ENCODE results near the gene B9D2.

DNA sequence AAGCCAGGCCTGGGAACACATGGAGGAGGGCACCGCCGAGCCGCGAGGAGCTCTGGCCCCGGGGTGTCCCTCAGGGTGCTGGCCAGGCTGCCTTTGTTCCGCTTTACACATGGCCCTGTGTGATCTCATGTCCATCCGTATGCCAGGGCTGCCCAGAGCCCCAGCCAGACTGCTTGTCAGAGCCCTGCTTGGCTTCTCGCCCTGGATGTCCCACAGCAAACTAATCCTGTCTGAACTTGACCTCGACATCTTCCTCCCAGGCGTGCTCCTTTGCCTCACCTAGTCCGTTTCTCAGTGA is 48.0 kb upstream of the B9D2 start:
- TF ChIP-seq, protein P1, sequence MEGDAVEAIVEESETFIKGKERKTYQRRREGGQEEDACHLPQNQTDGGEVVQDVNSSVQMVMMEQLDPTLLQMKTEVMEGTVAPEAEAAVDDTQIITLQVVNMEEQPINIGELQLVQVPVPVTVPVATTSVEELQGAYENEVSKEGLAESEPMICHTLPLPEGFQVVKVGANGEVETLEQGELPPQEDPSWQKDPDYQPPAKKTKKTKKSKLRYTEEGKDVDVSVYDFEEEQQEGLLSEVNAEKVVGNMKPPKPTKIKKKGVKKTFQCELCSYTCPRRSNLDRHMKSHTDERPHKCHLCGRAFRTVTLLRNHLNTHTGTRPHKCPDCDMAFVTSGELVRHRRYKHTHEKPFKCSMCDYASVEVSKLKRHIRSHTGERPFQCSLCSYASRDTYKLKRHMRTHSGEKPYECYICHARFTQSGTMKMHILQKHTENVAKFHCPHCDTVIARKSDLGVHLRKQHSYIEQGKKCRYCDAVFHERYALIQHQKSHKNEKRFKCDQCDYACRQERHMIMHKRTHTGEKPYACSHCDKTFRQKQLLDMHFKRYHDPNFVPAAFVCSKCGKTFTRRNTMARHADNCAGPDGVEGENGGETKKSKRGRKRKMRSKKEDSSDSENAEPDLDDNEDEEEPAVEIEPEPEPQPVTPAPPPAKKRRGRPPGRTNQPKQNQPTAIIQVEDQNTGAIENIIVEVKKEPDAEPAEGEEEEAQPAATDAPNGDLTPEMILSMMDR (IDR thresholded peaks at IDR 0.05) = no peak
- no peak for TF ChIP-seq POLR2A (IDR thresholded peaks at IDR 0.05)
- no peak for TF ChIP-seq EP300 (IDR thresholded peaks at IDR 0.05; ENCODE audit: low read depth)

Measured in transverse colon (tissue), 3 donors.